ENCODE data around the gene ANTXR1. TPM values are rescaled to one million over a fixed set of nuclear protein-coding genes. Genes with fewer than 3 reads are reported as not detected.

ANTXR1 gene
- total RNA-seq, 1 experiment from 2014 or later = 181 TPM

GRCh38 chr2:69083235-69083748 is 70.3 kb downstream of the ANTXR1 start:
- Histone ChIP-seq H3K4me3 (ENCODE audit: low read depth, low read length, poor library complexity, severe bottlenecking) (no peak overlapping the region), H3K9me3 (ENCODE audit: low read depth, low read length, poor library complexity, severe bottlenecking) (no peaks in the 10 kb centered on the region), H3K36me3 (ENCODE audit: insufficient read depth, low read length, poor library complexity, severe bottlenecking) (peaks cover 53% of the 10 kb centered on the region), H3K27ac (ENCODE audit: low read depth, low read length, poor library complexity, severe bottlenecking) (peak overlapping the region; percentile 76), H3K4me1 (ENCODE audit: insufficient read depth, low read length, poor library complexity, severe bottlenecking) (peaks cover 44% of the 10 kb centered on the region), H3K27me3 (replicated peaks; ENCODE audit: insufficient read depth, low read depth, low read length, poor library complexity) (no peaks in the 10 kb centered on the region)
- no peak for TF ChIP-seq CTCF (conservative IDR thresholded peaks at IDR 0.05; ENCODE audit: low read depth, low read length)
- no peak for TF ChIP-seq EZH2 (IDR thresholded peaks at IDR 0.05; ENCODE audit: borderline replicate concordance, low read depth, low read length, poor library complexity, severe bottlenecking)
- intact Hi-C loops (cut with micrococcal nuclease; ENCODE audit: unreplicated experiment) = no loop called here
- peak; percentile 40 for DNase-seq (ENCODE audit: low spot score)
- POLR2A ChIA-PET (ENCODE audit: low non-redundant PET) = interaction anchor here (0.6 to 0.7 kb wide), 2 partner anchors 26 to 66 kb away, joined by 3 read pairs; no protein-coding TSS in a partner anchor
- no TSS peak for BruUV-seq (replicated peaks)
- CTCF ChIA-PET = interaction anchor here (1.2 kb wide), 1 partner anchor 140 kb away, joined by 3 read pairs; no protein-coding TSS in a partner anchor

- no peak overlapping the region for H3K4me3 ChIP-seq (ENCODE audit: low read depth, low read length, poor library complexity, severe bottlenecking)
- TF ChIP-seq EZH2 (IDR thresholded peaks at IDR 0.05; ENCODE audit: borderline replicate concordance, low read depth, low read length, poor library complexity, severe bottlenecking) (no peak), CTCF (conservative IDR thresholded peaks at IDR 0.05; ENCODE audit: low read depth, low read length) (no peak)
- BruUV-seq (replicated peaks) = no TSS peak
- POLR2A ChIA-PET (ENCODE audit: low non-redundant PET) = no interaction called here
- H3K27ac ChIP-seq (ENCODE audit: low read depth, low read length, poor library complexity, severe bottlenecking) = no peak overlapping the region
- H3K36me3 ChIP-seq (ENCODE audit: insufficient read depth, low read length, poor library complexity, severe bottlenecking) = peaks cover 46% of the 10 kb centered on the region
- intact Hi-C loops (cut with micrococcal nuclease; ENCODE audit: unreplicated experiment) = no loop called here
- no peak for DNase-seq (ENCODE audit: low spot score)
- no peaks in the 10 kb centered on the region for H3K9me3 ChIP-seq (ENCODE audit: low read depth, low read length, poor library complexity, severe bottlenecking)
- CTCF ChIA-PET = no interaction called here
- H3K4me1 ChIP-seq (ENCODE audit: insufficient read depth, low read length, poor library complexity, severe bottlenecking) = peaks cover 49% of the 10 kb centered on the region
- H3K27me3 ChIP-seq (replicated peaks; ENCODE audit: insufficient read depth, low read depth, low read length, poor library complexity) = no peaks in the 10 kb centered on the region
These were observed 71.5 kb downstream of the ANTXR1 start for GRCh38 chr2:69084492-69084891.

GRCh38 chr2:69086466-69086865 is 73.5 kb downstream of the ANTXR1 start:
- intact Hi-C loops (cut with micrococcal nuclease; ENCODE audit: unreplicated experiment) = no loop called here
- no peak for DNase-seq (ENCODE audit: low spot score)
- no TSS peak for BruUV-seq (replicated peaks)

More at GRCh38 chr2:69086466-69086865, 73.5 kb downstream of the ANTXR1 start:
- Histone ChIP-seq H3K4me1 (ENCODE audit: insufficient read depth, low read length, poor library complexity, severe bottlenecking) (peaks cover 49% of the 10 kb centered on the region), H3K27me3 (replicated peaks; ENCODE audit: insufficient read depth, low read depth, low read length, poor library complexity) (no peaks in the 10 kb centered on the region), H3K27ac (ENCODE audit: low read depth, low read length, poor library complexity, severe bottlenecking) (no peak overlapping the region), H3K9me3 (ENCODE audit: low read depth, low read length, poor library complexity, severe bottlenecking) (no peaks in the 10 kb centered on the region), H3K4me3 (ENCODE audit: low read depth, low read length, poor library complexity, severe bottlenecking) (no peak overlapping the region), H3K36me3 (ENCODE audit: insufficient read depth, low read length, poor library complexity, severe bottlenecking) (peaks cover 41% of the 10 kb centered on the region)
- TF ChIP-seq CTCF (conservative IDR thresholded peaks at IDR 0.05; ENCODE audit: low read depth, low read length) = no peak
- no peak for TF ChIP-seq EZH2 (IDR thresholded peaks at IDR 0.05; ENCODE audit: borderline replicate concordance, low read depth, low read length, poor library complexity, severe bottlenecking)
- CTCF ChIA-PET = no interaction called here
- POLR2A ChIA-PET (ENCODE audit: low non-redundant PET) = no interaction called here

Data from A673 (cell line).